Eye (tissue), 1 donor: ENCODE data around the gene PCDHB5.
"Not testable (repeated sequence)": the region's sequence is repeated elsewhere in the genome, so short reads cannot be mapped to it uniquely, and the experiment has no call there.

ENCODE experiments used
- DNase-seq: peaks from one replicate; pipeline ENCODE4 v3.0.0-alpha.2; 2015

Gene PCDHB5

DNA sequence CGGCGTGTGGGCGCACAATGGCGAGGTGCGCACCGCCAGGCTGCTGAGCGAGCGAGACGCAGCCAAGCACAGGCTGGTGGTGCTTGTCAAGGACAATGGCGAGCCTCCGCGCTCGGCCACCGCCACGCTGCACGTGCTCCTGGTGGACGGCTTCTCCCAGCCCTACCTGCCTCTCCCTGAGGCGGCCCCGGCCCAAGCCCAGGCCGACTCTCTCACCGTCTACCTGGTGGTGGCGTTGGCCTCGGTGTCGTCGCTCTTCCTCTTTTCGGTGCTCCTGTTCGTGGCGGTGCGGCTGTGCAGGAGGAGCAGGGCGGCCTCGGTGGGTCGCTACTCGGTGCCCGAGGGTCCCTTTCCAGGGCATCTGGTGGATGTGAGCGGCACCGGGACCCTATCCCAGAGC is 17.1 kb downstream of the PCDHB5 start:
- DNase-seq, result not testable (repeated sequence)

DNA sequence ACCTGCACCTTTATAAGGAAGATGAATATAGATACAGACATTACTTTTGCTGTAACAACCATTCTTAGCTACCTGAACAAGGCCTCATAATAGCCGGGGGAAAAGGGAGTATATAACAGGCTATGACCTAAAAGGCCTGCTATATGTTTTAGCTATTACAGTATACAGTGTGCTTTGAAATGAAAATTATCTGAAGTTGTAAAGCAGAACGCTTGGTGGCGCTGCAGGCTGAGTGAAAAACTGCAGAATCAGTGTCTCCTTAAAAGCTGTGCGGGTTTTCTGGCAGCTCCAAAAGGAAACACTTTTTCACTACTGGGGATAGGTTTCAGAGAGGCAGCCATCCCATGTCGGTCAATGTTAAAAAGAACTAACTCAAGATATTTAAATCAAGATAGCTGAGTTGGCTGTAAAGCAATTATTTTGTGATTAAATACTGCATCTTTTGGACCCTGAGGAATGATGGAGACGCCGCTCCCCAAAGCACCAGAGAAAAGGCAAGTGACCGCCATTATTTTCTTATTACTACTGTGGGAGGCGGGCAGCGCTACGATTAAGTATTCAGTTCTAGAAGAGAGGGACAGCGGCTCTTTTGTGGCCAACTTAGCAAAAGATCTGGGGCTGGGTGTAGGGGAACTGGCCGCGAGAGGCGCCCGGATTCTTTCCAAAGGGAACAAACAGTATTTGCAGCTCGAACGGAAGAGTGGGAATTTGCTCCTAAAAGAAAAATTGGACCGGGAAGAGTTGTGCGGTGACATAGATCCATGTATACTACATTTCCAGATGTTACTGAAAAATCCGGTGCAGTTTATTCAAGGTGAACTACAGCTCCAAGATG is 20.8 kb downstream of the PCDHB5 start:
- no peak for DNase-seq

DNA sequence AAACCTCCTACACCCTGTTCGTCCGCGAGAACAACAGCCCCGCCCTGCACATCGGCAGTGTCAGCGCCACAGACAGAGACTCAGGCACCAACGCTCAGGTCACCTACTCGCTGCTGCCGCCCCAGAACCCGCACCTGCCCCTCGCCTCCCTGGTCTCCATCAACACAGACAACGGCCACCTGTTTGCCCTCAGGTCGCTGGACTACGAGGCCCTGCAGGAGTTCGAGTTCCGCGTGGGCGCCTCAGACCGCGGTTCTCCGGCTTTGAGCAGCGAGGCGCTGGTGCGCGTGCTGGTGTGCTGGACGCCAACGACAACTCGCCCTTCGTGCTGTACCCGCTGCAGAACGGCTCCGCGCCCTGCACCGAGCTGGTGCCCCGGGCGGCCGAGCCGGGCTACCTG is 22.4 kb downstream of the PCDHB5 start:
- not testable (repeated sequence) for DNase-seq

DNA sequence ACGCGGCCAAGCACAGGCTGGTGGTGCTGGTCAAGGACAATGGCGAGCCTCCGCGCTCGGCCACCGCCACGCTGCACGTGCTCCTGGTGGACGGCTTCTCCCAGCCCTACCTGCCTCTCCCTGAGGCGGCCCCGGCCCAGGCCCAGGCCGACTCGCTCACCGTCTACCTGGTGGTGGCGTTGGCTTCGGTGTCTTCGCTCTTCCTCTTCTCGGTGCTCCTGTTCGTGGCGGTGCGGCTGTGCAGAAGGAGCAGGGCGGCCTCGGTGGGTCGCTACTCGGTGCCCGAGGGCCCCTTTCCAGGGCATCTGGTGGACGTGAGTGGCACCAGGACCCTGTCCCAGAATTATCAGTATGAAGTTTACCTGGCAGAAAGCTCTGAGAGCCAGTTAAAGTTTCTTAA is 22.9 kb downstream of the PCDHB5 start:
- not testable (repeated sequence) for DNase-seq

DNA sequence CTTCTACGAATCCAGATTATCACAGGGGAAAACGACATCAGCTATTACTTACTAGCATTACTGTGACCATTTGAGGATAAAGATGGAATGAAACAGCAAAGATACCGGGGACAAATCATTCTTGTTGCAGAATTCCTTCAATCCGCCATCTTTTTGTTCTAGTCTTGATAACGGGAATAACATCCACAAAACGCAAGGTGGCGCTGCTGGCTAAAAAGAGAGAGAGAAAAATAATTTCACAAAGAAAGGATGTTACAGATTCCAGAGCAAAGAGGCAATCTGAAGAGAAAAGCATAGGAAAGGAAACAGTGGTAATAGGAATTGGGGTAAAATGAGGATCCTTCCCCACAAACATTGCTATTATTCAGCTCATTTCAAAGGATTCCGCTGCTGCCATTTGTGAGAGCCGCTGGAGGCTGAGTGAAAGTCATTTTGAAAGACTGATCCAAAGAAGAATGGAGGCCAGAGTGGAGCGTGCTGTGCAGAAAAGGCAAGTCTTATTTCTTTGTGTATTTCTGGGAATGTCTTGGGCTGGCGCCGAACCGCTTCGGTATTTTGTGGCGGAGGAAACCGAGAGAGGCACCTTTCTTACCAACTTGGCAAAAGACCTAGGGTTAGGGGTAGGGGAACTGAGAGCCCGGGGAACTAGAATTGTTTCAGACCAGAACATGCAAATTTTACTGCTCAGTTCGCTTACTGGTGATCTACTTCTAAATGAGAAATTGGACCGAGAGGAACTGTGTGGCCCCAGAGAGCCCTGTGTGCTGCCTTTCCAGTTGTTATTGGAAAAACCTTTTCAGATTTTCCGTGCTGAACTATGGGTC is 37.6 kb downstream of the PCDHB5 start, which contains the start of gene PCDHB7:
Gene PCDHB7 (plus strand): TSS at position 264 of the 824 bp plus-strand sequence. CDS start 192 bp downstream, at position 456.
- DNase-seq, result peak; percentile 59

- DNase-seq, result not testable (repeated sequence)
Observed at GRCh38 chr5:141174291-141175104, 39.5 kb downstream of the PCDHB5 start.

- no peak for DNase-seq
Observed at GRCh38 chr5:141175933-141176332, 40.9 kb downstream of the PCDHB5 start.

DNA sequence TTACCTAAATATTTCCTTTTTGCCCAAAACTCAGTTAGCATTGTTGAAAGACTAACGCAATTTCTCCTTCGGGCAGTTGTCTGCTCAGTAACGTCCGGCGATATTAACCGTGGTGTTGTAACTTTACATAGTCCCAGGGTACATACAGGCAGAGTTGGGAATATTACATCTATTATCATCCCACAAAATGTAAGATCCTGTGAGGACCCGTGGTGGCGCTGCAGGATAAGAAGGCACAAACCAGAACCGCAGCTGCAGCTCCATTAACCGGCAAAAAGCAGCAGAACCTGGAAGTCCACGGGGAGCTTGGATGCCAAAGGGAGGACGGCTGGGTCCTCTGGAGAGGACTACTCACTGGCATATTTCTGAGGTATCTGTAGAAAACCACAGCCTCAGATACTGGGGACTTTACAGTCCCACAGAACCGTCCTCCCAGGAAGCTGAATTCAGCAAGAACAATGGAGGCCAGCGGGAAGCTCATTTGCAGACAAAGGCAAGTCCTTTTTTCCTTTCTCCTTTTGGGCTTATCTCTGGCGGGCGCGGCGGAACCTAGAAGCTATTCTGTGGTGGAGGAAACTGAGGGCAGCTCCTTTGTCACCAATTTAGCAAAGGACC is 42.7 kb downstream of the PCDHB5 start, which contains the start of gene PCDHB8:
Gene PCDHB8 (plus strand): TSS at position 214 of the 615 bp plus-strand sequence. CDS start 245 bp downstream, at position 459.
- DNase-seq, result not testable (repeated sequence)

- DNase-seq, result not testable (repeated sequence)
Observed at GRCh38 chr5:141179371-141179770, 44.4 kb downstream of the PCDHB5 start.

DNA sequence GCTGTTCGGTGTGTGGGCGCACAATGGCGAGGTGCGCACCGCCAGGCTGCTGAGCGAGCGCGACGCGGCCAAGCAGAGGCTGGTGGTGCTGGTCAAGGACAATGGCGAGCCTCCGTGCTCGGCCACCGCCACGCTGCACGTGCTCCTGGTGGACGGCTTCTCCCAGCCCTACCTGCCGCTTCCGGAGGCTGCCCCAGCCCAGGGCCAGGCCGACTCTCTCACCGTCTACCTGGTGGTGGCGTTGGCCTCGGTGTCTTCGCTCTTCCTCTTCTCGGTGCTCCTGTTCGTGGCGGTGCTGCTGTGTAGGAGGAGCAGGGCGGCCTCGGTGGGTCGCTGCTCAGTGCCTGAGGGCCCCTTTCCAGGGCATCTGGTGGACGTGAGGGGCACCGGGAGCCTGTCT is 44.9 kb downstream of the PCDHB5 start:
- not testable (repeated sequence) for DNase-seq

DNA sequence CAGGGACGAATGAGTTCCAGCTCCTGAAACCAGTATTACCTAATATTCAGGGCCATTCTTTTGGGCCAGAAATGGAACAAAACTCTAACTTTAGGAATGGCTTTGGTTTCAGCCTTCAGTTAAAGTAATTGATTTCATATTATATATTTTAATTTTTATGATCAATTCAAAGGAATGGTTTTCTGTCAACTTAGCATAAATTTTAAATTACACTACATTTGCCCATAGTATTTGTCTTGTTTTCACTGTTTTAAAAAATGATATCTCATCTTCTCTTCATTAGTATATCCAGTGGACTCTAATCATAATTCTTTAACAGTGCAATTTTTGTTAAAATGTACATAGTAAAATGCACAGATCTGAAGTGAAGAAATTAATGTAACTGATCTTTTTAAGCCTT is 45.3 kb downstream of the PCDHB5 start:
- DNase-seq, result no peak

DNA sequence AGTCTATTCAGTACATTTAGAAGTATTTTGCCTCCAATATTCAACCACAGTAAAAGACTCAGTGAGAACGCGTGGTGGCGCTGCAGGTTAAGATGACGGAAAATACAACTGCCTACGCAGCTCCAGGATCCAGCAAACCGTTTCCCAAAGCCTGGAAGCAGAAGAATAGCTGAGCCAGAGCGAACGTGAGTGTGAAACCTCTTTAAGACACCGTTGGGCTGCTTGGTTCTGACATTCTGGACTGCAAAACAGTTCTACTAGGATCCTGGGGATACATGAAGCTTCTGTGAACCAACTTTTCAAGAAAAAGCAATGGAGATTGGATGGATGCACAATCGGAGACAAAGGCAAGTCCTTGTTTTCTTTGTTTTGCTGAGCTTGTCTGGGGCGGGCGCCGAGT is 47.2 kb downstream of the PCDHB5 start, which contains the start of gene PCDHB16:
Gene PCDHB16 (plus strand): TSS at position 140 of the 400 bp plus-strand sequence. CDS start 173 bp downstream, at position 313.
- DNase-seq, result peak; percentile 52

DNA sequence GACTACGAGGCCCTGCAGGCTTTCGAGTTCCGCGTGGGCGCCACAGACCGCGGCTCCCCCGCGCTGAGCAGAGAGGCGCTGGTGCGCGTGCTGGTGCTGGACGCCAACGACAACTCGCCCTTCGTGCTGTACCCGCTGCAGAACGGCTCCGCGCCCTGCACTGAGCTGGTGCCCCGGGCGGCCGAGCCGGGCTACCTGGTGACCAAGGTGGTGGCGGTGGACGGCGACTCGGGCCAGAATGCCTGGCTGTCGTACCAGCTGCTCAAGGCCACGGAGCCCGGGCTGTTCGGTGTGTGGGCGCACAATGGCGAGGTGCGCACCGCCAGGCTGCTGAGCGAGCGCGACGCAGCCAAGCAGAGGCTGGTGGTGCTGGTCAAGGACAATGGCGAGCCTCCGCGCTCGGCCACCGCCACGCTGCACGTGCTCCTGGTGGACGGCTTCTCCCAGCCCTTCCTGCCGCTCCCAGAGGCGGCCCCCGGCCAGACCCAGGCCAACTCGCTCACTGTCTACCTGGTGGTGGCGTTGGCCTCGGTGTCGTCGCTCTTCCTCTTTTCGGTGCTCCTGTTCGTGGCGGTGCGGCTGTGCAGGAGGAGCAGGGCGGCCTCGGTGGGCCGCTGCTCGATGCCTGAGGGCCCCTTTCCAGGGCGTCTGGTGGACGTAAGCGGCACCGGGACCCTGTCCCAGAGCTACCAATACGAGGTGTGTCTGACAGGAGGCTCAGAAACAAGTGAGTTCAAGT is 49.3 kb downstream of the PCDHB5 start:
- not testable (repeated sequence) for DNase-seq

GRCh38 chr5:141186897-141187512 is 52.0 kb downstream of the PCDHB5 start, which contains the start of gene PCDHB9:
TSS of gene PCDHB9 (plus strand) at chr5:141187161. CDS start at chr5:141187319, 158 bp downstream.
- peak; percentile 42 for DNase-seq
